ENCODE measurements around the gene PCED1B. TPM values are rescaled to one million over a fixed set of nuclear protein-coding genes. Genes with fewer than 3 reads are reported as not detected.

Gene PCED1B, protein sequence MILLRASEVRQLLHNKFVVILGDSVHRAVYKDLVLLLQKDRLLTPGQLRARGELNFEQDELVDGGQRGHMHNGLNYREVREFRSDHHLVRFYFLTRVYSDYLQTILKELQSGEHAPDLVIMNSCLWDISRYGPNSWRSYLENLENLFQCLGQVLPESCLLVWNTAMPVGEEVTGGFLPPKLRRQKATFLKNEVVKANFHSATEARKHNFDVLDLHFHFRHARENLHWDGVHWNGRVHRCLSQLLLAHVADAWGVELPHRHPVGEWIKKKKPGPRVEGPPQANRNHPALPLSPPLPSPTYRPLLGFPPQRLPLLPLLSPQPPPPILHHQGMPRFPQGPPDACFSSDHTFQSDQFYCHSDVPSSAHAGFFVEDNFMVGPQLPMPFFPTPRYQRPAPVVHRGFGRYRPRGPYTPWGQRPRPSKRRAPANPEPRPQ
- total RNA-seq = 10 to 100 TPM in 1 of 2 donors, 1 to 10 TPM in 1; 2.3 to 14.2 TPM

- H3K9me3 ChIP-seq = no peaks in the 10 kb centered on the region
- intact Hi-C loops (cut with DNase I) = no loop called here
- ATAC-seq (peak; percentile 89), DNase-seq (peak; percentile 80 to 84 (median 83))
- H3K4me3 ChIP-seq = peak within 1 kb of the TSS; percentile 78 to 88
- TF ChIP-seq CTCF (IDR thresholded peaks at IDR 0.05) (peak in 6 of 7 experiments; percentile 25 to 64 (median 51)), POLR2A (IDR thresholded peaks at IDR 0.05) (peak in 2 of 3 donors; percentile 28 to 50)
- WGBS, 2 donors = 0 to 1% methylated on average over 18 to 55 of the region's 58 CpGs
- H3K27ac ChIP-seq = peak within 1 kb of the TSS in 3 of 4 donors; percentile 74 to 79 (median 79)
- H3K4me1 ChIP-seq = peaks cover 25% of the 10 kb centered on the region
- no peaks in the 10 kb centered on the region for H3K36me3 ChIP-seq (replicated peaks in 1 of 2; ENCODE audit: insufficient read depth in 1 of 2, low read depth in 2 of 2)
- no peaks in the 10 kb centered on the region for H3K27me3 ChIP-seq
Observed at GRCh38 chr12:47079468-47079980, at the start of gene PCED1B, which contains the start of gene AMIGO2. PCED1B (plus strand) TSS chr12:47079621; CDS start chr12:47235064, 155,443 bp downstream. AMIGO2 (minus strand) TSS chr12:47079959; CDS start chr12:47079002, 957 bp downstream.

- intact Hi-C loops (cut with DNase I) = loop anchor here (10.0 kb wide), 1 partner anchor 275 kb away; no protein-coding TSS in a partner anchor
- H3K27me3 ChIP-seq = no peaks in the 10 kb centered on the region
- no peaks in the 10 kb centered on the region for H3K9me3 ChIP-seq
- H3K4me3 ChIP-seq = no peak overlapping the region
- TF ChIP-seq POLR2A (IDR thresholded peaks at IDR 0.05) = no peak
- no peak for TF ChIP-seq CTCF (IDR thresholded peaks at IDR 0.05)
- 90% methylated on average over 2 of the region's 2 CpGs for WGBS, 2 donors
- no peak overlapping the region for H3K27ac ChIP-seq
- peaks cover 12% of the 10 kb centered on the region for H3K4me1 ChIP-seq
- no peaks in the 10 kb centered on the region for H3K36me3 ChIP-seq (replicated peaks in 1 of 2; ENCODE audit: insufficient read depth in 1 of 2, low read depth in 2 of 2)
- no peak for ATAC-seq
- no peak for DNase-seq
Observed at GRCh38 chr12:47029903-47030302, 49.5 kb upstream of the PCED1B start.

DNA sequence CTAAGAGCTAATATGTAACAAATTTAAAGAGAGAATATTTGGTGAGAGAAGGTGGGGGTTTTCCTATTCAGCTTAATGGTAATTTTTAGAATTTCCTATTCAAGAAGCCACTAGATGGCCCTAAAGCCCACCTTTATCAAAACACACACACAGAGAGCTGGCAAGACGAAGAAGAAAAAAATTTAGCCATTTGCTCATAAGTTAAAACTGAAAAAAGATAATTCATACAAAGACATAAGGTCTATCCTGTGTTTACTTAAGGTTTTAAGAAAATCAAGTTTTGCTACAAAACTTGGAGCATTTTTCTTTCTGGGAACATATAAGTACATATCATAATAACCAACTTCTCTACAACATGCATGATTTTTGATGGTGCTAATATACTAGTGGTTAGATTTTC, 46.8 kb upstream of the PCED1B start:
- peaks cover 38% of the 10 kb centered on the region for H3K4me1 ChIP-seq
- peak; percentile 82 for ATAC-seq
- no peak for TF ChIP-seq POLR2A (IDR thresholded peaks at IDR 0.05)
- peak; percentile 28 to 80 (median 73) for TF ChIP-seq CTCF (IDR thresholded peaks at IDR 0.05)
- intact Hi-C loops (cut with DNase I) = loop anchor here (10.0 kb wide), 1 partner anchor 272 kb away; no protein-coding TSS in a partner anchor
- no peak overlapping the region for H3K4me3 ChIP-seq
- 3% methylated on average over 1 of the region's 1 CpG for WGBS, 2 donors
- H3K9me3 ChIP-seq = no peaks in the 10 kb centered on the region
- H3K36me3 ChIP-seq (replicated peaks in 1 of 2; ENCODE audit: insufficient read depth in 1 of 2, low read depth in 2 of 2) = no peaks in the 10 kb centered on the region
- peak in 1 of 4 donors; percentile 28 for DNase-seq
- H3K27me3 ChIP-seq = no peaks in the 10 kb centered on the region
- H3K27ac ChIP-seq = no peak overlapping the region

DNA sequence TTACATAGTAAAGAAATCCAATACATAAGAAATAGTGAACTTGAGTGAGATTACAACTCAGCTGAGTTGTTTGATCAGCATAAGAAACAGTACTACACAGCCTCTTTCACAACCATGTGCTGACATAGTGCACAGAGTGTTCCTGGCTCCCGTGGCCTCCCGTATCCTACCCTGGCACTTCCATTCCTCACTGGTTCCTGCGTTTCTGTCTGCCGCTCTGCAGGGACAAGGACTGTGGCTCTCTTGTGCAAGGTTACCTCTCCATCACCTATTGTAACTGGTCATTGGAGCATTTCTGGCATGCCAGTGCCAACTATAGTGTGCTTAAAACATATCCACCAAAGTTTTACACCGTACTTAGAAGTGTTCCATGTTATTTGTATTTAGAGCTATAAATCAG, 46.3 kb upstream of the PCED1B start:
- Histone ChIP-seq H3K4me1 (peaks cover 43% of the 10 kb centered on the region), H3K9me3 (no peaks in the 10 kb centered on the region), H3K27me3 (no peaks in the 10 kb centered on the region), H3K36me3 (replicated peaks in 1 of 2; ENCODE audit: insufficient read depth in 1 of 2, low read depth in 2 of 2) (no peaks in the 10 kb centered on the region), H3K4me3 (no peak overlapping the region), H3K27ac (no peak overlapping the region)
- DNase-seq (peak; percentile 35 to 59 (median 44)), ATAC-seq (peak; percentile 86)
- WGBS, 2 donors = 24 to 32% methylated on average over 5 of the region's 5 CpGs
- intact Hi-C loops (cut with DNase I) = loop anchor here (10.0 kb wide), 1 partner anchor 272 kb away; no protein-coding TSS in a partner anchor
- TF ChIP-seq POLR2A (IDR thresholded peaks at IDR 0.05) (no peak), CTCF (IDR thresholded peaks at IDR 0.05) (no peak)
